IMR-90 (cell line): ENCODE measurements around the gene CLDN22.

Experiments used
- BHLHE40 ChIP-seq: fragments of 150-350 bp; IDR thresholded peaks from 2 replicates; pipeline ENCODE4 v1.6.1; 2016; ENCODE audit warnings: mild to moderate bottlenecking, low read depth, low read length
- CTCF ChIP-seq: conservative IDR thresholded peaks from 2 replicates; pipeline ENCODE4 v1.5.1; 2012; ENCODE audit warnings: mild to moderate bottlenecking, low read depth, low read length, improper control_type of control experiment
- ELK1 ChIP-seq: fragments of 150-350 bp; IDR thresholded peaks from 2 replicates; pipeline ENCODE4 v1.6.1; 2016; ENCODE audit warnings: low read depth, mild to moderate bottlenecking, low read length, moderate library complexity, borderline replicate concordance
- FOS ChIP-seq: fragments of 150-350 bp; IDR thresholded peaks from 2 replicates; pipeline ENCODE4 v1.6.1; 2016; ENCODE audit warnings: low read depth, low read length
- MAFK ChIP-seq: IDR thresholded peaks from 2 replicates; pipeline ENCODE4 v1.6.1; 2012; ENCODE audit warnings: low read depth, low read length, improper control_type of control experiment
- MAZ ChIP-seq: IDR thresholded peaks from 2 replicates; pipeline ENCODE4 v1.6.1; 2012; ENCODE audit warnings: low read depth, mild to moderate bottlenecking, low read length, improper control_type of control experiment, moderate library complexity, borderline replicate concordance
- MXI1 ChIP-seq: IDR thresholded peaks from 2 replicates; pipeline ENCODE4 v1.6.1; 2012; ENCODE audit warnings: low read depth, mild to moderate bottlenecking, low read length, moderate library complexity, borderline replicate concordance
- POLR2A ChIP-seq: IDR thresholded peaks from 2 replicates; pipeline ENCODE4 v1.6.1; 2012; ENCODE audit warnings: mild to moderate bottlenecking, low read depth, low read length
- RAD21 ChIP-seq: IDR thresholded peaks from 2 replicates; pipeline ENCODE4 v1.6.1; 2012; ENCODE audit warnings: low read length, improper control_type of control experiment
- RCOR1 ChIP-seq: IDR thresholded peaks from 2 replicates; pipeline ENCODE4 v1.6.1; 2012; ENCODE audit warnings: mild to moderate bottlenecking, low read length, improper control_type of control experiment; ENCODE audit not compliant: insufficient replicate concordance
- RFX5 ChIP-seq: IDR thresholded peaks from 2 replicates; pipeline ENCODE4 v1.8.0; 2012; ENCODE audit warnings: low read depth, mild to moderate bottlenecking, low read length, moderate library complexity
- SMC3 ChIP-seq: fragments of 150-350 bp; IDR thresholded peaks from 2 replicates; pipeline ENCODE4 v1.6.1; 2016; ENCODE audit warnings: low read depth, mild to moderate bottlenecking, antibody characterized with exemption, low read length, moderate library complexity
- USF2 ChIP-seq: fragments of 150-350 bp; IDR thresholded peaks from 2 replicates; pipeline ENCODE4 v1.6.1; 2017; ENCODE audit warnings: mild to moderate bottlenecking, antibody characterized with exemption, low read length, low read depth

- no peak for TF ChIP-seq RCOR1
- TF ChIP-seq POLR2A: no peak
- no peak for TF ChIP-seq BHLHE40
- TF ChIP-seq CTCF: no peak
- TF ChIP-seq MAZ: no peak
- no peak for TF ChIP-seq USF2
- no peak for TF ChIP-seq RAD21
- no peak for TF ChIP-seq SMC3
- TF ChIP-seq FOS: no peak
- TF ChIP-seq MXI1: no peak
- TF ChIP-seq MAFK: no peak
- TF ChIP-seq ELK1: no peak
- TF ChIP-seq RFX5: no peak
These were observed 16.0 kb downstream of the CLDN22 start for GRCh38 chr4:183304067-183304466.
